ENCODE results near the gene SOWAHC.

Gene SOWAHC

GRCh38 chr2:109635426-109636304 is 21.5 kb downstream of the SOWAHC start:
- Histone ChIP-seq H3K27ac (ENCODE audit: extremely low read depth, low read depth, low read length) (no peak overlapping the region), H3K9me3 (ENCODE audit: control insufficient read depth, insufficient read depth, low read depth, low read length) (no peaks in the 10 kb centered on the region), H3K4me3 (ENCODE audit: low read depth, low read length) (no peak overlapping the region), H3K4me1 (ENCODE audit: control insufficient read depth, insufficient read depth, low read length) (no peaks in the 10 kb centered on the region), H3K36me3 (ENCODE audit: control insufficient read depth in 2 of 2, insufficient read depth in 1 of 2, low read length in 2 of 2) (no peaks in the 10 kb centered on the region)
- TF ChIP-seq ZNF366 (tag by site-specific recombination; conservative IDR thresholded peaks at IDR 0.05) (no peak), ZNF423 (tag by site-specific recombination; IDR thresholded peaks at IDR 0.05) (no peak), ZNF302 (tag by site-specific recombination; IDR thresholded peaks at IDR 0.05; ENCODE audit: low read depth) (no peak), ZNF548 (tag by site-specific recombination; IDR thresholded peaks at IDR 0.05) (peak; percentile 79)
- ChIA-PET CTCF (interaction anchor here (0.6 kb wide), 1 partner anchor 23 kb away, joined by 3 read pairs; no protein-coding TSS in a partner anchor), POLR2A (interaction anchor here (1.5 kb wide), 1 partner anchor 21 kb away, joined by 3 read pairs; no protein-coding TSS in a partner anchor)

- ChIA-PET POLR2A (interaction anchor here (1.5 kb wide), 1 partner anchor 21 kb away, joined by 3 read pairs; no protein-coding TSS in a partner anchor), CTCF (interaction anchor here (0.6 kb wide), 1 partner anchor 23 kb away, joined by 3 read pairs; no protein-coding TSS in a partner anchor)
- no peak overlapping the region for H3K27ac ChIP-seq (ENCODE audit: extremely low read depth, low read depth, low read length)
- no peaks in the 10 kb centered on the region for H3K4me1 ChIP-seq (ENCODE audit: control insufficient read depth, insufficient read depth, low read length)
- H3K4me3 ChIP-seq (ENCODE audit: low read depth, low read length): no peak overlapping the region
- H3K36me3 ChIP-seq (ENCODE audit: control insufficient read depth in 2 of 2, insufficient read depth in 1 of 2, low read length in 2 of 2): no peaks in the 10 kb centered on the region
- TF ChIP-seq ZNF600 (tag by site-specific recombination; IDR thresholded peaks at IDR 0.05) (no peak), OVOL3 (tag by site-specific recombination; IDR thresholded peaks at IDR 0.05) (no peak)
- no peaks in the 10 kb centered on the region for H3K9me3 ChIP-seq (ENCODE audit: control insufficient read depth, insufficient read depth, low read depth, low read length)
These were observed 22.2 kb downstream of the SOWAHC start for GRCh38 chr2:109636317-109636716.

DNA sequence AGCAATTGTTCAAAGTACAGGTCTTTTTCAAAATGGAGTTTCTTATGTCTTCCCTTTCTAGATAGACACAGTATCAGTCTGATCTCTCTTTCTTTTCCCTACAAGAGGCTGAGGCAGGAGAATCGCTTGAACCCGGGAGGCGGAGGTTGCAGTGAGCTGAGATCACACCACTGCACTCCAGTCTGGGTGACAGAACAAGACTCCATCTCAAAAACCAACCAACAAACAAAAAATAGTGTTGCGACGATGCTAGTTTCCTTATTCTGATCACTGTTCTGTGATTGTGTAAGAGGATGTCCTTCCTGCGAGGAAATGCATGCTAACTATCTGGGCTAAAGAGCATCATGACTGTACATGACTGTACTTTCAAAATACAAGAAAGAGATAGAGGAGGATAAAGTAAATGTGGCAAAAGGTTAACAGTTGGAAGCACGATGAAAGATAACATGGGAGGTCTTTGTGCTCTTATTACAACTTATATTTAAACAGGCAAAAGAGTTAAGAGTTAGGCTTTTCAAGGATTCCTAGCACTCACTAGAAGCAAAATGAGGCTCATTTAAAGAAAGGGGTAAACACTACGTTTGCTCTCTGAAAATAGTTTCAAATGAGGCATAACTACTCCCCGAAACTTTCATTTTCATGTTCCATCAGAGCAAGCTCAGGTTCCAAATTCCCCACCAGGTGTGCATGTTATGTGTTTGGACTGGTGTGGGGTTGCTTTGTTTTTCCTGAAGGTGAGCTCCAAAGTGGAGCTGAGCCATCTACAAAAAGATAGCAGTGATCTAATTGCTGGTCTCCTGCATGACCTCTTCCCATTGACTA is 23.8 kb downstream of the SOWAHC start:
- ChIA-PET CTCF (interaction anchor here (0.7 kb wide), 1 partner anchor 36 kb away, joined by 3 read pairs; no protein-coding TSS in a partner anchor), POLR2A (no interaction called here)
- Histone ChIP-seq H3K4me1 (ENCODE audit: control insufficient read depth, insufficient read depth, low read length) (no peaks in the 10 kb centered on the region), H3K27ac (ENCODE audit: extremely low read depth, low read depth, low read length) (no peak overlapping the region), H3K9me3 (ENCODE audit: control insufficient read depth, insufficient read depth, low read depth, low read length) (no peaks in the 10 kb centered on the region), H3K36me3 (ENCODE audit: control insufficient read depth in 2 of 2, insufficient read depth in 1 of 2, low read length in 2 of 2) (no peaks in the 10 kb centered on the region), H3K4me3 (ENCODE audit: low read depth, low read length) (no peak overlapping the region)
- TF ChIP-seq REPIN1 (tag by site-specific recombination; IDR thresholded peaks at IDR 0.05; ENCODE audit: low read depth): no peak
- TF ChIP-seq SCRT1 (tag by site-specific recombination; IDR thresholded peaks at IDR 0.05; ENCODE audit: borderline replicate concordance): no peak
- no peak for TF ChIP-seq ZNF791 (tag by site-specific recombination; IDR thresholded peaks at IDR 0.05)
- TF ChIP-seq PRDM2 (tag by site-specific recombination; IDR thresholded peaks at IDR 0.05; ENCODE audit: borderline replicate concordance): no peak
- no peak for TF ChIP-seq ZNF354C (tag by site-specific recombination; IDR thresholded peaks at IDR 0.05; ENCODE audit: borderline replicate concordance, low read depth)
- TF ChIP-seq ZNF610 (tag by site-specific recombination; IDR thresholded peaks at IDR 0.05; ENCODE audit: borderline replicate concordance): no peak
- no peak for TF ChIP-seq GFI1B (tag by site-specific recombination; IDR thresholded peaks at IDR 0.05)
- TF ChIP-seq, protein P1, sequence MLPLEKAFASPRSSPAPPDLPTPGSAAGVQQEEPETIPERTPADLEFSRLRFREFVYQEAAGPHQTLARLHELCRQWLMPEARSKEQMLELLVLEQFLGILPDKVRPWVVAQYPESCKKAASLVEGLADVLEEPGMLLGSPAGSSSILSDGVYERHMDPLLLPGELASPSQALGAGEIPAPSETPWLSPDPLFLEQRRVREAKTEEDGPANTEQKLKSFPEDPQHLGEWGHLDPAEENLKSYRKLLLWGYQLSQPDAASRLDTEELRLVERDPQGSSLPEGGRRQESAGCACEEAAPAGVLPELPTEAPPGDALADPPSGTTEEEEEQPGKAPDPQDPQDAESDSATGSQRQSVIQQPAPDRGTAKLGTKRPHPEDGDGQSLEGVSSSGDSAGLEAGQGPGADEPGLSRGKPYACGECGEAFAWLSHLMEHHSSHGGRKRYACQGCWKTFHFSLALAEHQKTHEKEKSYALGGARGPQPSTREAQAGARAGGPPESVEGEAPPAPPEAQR (tag by site-specific recombination; IDR thresholded peaks at IDR 0.05): no peak
- TF ChIP-seq ZNF600 (tag by site-specific recombination; IDR thresholded peaks at IDR 0.05): no peak
- TF ChIP-seq OSR2 (tag by site-specific recombination; IDR thresholded peaks at IDR 0.05): no peak
- TF ChIP-seq ZFP69B (tag by site-specific recombination; IDR thresholded peaks at IDR 0.05): no peak
- TF ChIP-seq, protein P2, sequence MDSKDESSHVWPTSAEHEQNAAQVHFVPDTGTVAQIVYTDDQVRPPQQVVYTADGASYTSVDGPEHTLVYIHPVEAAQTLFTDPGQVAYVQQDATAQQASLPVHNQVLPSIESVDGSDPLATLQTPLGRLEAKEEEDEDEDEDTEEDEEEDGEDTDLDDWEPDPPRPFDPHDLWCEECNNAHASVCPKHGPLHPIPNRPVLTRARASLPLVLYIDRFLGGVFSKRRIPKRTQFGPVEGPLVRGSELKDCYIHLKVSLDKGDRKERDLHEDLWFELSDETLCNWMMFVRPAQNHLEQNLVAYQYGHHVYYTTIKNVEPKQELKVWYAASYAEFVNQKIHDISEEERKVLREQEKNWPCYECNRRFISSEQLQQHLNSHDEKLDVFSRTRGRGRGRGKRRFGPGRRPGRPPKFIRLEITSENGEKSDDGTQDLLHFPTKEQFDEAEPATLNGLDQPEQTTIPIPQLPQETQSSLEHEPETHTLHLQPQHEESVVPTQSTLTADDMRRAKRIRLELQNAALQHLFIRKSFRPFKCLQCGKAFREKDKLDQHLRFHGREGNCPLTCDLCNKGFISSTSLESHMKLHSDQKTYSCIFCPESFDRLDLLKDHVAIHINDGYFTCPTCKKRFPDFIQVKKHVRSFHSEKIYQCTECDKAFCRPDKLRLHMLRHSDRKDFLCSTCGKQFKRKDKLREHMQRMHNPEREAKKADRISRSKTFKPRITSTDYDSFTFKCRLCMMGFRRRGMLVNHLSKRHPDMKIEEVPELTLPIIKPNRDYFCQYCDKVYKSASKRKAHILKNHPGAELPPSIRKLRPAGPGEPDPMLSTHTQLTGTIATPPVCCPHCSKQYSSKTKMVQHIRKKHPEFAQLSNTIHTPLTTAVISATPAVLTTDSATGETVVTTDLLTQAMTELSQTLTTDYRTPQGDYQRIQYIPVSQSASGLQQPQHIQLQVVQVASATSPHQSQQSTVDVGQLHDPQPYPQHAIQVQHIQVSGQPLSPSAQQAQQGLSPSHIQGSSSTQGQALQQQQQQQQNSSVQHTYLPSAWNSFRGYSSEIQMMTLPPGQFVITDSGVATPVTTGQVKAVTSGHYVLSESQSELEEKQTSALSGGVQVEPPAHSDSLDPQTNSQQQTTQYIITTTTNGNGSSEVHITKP (tag by site-specific recombination; IDR thresholded peaks at IDR 0.05): no peak

Measured in HEK293 (cell line).